BJ (cell line): Measurements from ENCODE around the gene LRRC43. TPM values are rescaled to one million over a fixed set of nuclear protein-coding genes. Genes with fewer than 3 reads are reported as not detected.

Experiments
- CTCF ChIA-PET: fragments of 350-600 bp; formaldehyde crosslinking; extraction: SDS; loops from one replicate; lab custom pipeline; 2021; ENCODE audit warnings: antibody characterized with exemption, inconsistent platforms; lab: Yijun Ruan, JAX
- POLR2A ChIA-PET: fragments of 300-600 bp; sonication (Branson Sonifier 250); formaldehyde crosslinking; extraction: SDS; loops from one replicate; lab custom pipeline; 2021; ENCODE audit warnings: antibody characterized with exemption; lab: Charles Lee
- DNase-seq: peaks from one replicate; pipeline ENCODE4 v3.0.0-alpha.2; 2011; ENCODE audit warnings: low read depth
- H3K27me3 ChIP-seq: 2 replicates; pipeline ENCODE4 v1.6.0; 2011; ENCODE audit warnings: low read length; ENCODE audit not compliant: control insufficient read depth, insufficient read depth
- H3K36me3 ChIP-seq: 2 replicates; pipeline ENCODE4 v1.5.1; 2011; ENCODE audit warnings: low read length; ENCODE audit not compliant: control insufficient read depth, insufficient read depth
- H3K4me3 ChIP-seq: 2 replicates; pipeline ENCODE4 v1.5.1; 2011; ENCODE audit warnings: low read depth, mild to moderate bottlenecking, control low read depth, low read length
- polyA minus RNA-seq: library from RNA; depleted of rRNA, polyadenylated mRNA; stranded (reverse); fragments of >200 nt; gene quantifications from 2 replicates; pipeline ENCODE4 v1.2.3, GENCODE V29; 2011; rRNA and poly(A)+ RNA removed
- polyA plus RNA-seq: library from polyadenylated mRNA; depleted of rRNA; stranded (reverse); fragments of >200 nt; gene quantifications from 2 replicates; pipeline ENCODE4 v1.2.3, GENCODE V29; 2011; rRNA removed
- TF ChIP-seq, protein P1 (sequence below): IDR thresholded peaks from 2 replicates; pipeline ENCODE4 v1.5.1; 2011; ENCODE audit warnings: low read depth, mild to moderate bottlenecking, control low read depth, inconsistent platforms, low read length, moderate library complexity; ENCODE audit not compliant: insufficient read depth

Gene LRRC43, protein sequence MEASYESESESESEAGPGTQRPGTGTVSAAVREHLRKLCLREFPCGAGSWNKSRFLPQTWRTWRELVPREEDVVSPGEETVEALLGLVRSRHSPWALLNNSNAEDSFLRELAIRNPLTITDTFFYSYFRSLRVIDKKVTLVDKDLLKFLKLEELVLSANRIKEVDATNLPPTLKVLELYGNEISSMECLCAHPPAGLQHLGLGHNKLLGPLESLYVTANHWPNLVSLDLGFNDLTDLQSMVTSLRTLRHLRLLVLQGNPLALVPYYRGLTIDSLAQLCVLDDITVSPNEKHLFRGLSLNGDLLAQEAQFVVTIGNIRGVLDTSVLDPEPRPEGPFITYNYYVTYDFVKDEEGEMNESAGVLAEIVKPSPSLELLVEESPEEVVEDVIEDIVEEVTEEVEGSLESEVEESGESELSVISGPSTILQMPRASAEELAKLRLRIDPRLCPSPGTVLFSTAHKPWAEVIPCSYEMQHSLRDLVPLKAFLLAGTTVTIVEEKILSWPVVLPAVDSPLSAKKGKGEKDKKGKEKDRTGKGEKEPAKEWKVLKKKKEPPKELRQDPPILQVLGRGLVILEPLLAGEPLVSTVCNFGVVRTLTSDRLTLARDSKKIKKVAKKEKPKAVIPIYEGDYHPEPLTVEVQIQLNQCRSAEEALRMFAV
- polyA plus RNA-seq (0.71 and 1.6 TPM in 2 replicates), polyA minus RNA-seq (1.4 TPM in 1 of 2 replicates, not detected in the other)

DNA sequence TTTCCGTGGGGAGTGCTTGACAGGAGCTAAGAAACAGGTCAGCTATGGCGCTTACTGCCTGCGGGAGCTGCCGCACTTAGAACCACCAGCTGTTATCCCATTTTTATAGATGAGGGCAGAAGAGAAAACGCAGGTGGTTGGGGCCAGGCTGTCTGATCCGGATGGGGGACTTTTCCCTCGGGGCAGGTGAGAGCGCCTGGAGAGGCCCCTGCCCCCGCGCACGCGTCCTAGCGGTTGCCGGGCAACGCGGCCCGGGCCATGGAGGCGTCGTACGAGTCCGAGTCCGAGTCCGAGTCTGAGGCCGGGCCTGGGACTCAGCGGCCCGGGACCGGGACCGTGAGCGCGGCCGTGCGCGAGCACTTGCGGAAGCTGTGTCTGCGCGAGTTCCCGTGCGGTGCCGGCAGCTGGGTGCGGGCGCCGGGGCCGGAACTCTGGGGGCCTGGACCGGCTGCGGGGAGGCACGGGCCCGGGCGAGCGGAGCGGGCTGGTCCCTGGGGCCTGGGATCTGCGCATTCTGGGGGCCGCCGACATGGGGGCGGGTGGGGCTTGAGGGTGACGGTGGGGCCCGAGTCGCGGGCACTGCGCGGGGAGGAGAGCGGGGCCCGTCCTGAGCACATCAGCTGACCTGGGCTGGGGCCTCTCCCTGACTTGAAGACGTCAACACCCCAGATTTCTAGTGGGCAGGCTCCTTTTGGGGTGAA lies at the start of gene LRRC43:
Gene LRRC43 (plus strand): TSS at position 237 of the 701 bp plus-strand sequence. CDS start 22 bp downstream, at position 259.
- ChIA-PET CTCF (interaction anchor here (2.1 kb wide), 1 partner anchor 8 kb away, joined by 7 read pairs; no protein-coding TSS in a partner anchor), POLR2A (no interaction called here)
- no peaks in the 10 kb centered on the region for H3K36me3 ChIP-seq
- no peak for DNase-seq
- TF ChIP-seq, protein P1, sequence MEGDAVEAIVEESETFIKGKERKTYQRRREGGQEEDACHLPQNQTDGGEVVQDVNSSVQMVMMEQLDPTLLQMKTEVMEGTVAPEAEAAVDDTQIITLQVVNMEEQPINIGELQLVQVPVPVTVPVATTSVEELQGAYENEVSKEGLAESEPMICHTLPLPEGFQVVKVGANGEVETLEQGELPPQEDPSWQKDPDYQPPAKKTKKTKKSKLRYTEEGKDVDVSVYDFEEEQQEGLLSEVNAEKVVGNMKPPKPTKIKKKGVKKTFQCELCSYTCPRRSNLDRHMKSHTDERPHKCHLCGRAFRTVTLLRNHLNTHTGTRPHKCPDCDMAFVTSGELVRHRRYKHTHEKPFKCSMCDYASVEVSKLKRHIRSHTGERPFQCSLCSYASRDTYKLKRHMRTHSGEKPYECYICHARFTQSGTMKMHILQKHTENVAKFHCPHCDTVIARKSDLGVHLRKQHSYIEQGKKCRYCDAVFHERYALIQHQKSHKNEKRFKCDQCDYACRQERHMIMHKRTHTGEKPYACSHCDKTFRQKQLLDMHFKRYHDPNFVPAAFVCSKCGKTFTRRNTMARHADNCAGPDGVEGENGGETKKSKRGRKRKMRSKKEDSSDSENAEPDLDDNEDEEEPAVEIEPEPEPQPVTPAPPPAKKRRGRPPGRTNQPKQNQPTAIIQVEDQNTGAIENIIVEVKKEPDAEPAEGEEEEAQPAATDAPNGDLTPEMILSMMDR: no peak
- H3K4me3 ChIP-seq: peak within 1 kb of the TSS; percentile 49
- no peaks in the 10 kb centered on the region for H3K27me3 ChIP-seq

DNA sequence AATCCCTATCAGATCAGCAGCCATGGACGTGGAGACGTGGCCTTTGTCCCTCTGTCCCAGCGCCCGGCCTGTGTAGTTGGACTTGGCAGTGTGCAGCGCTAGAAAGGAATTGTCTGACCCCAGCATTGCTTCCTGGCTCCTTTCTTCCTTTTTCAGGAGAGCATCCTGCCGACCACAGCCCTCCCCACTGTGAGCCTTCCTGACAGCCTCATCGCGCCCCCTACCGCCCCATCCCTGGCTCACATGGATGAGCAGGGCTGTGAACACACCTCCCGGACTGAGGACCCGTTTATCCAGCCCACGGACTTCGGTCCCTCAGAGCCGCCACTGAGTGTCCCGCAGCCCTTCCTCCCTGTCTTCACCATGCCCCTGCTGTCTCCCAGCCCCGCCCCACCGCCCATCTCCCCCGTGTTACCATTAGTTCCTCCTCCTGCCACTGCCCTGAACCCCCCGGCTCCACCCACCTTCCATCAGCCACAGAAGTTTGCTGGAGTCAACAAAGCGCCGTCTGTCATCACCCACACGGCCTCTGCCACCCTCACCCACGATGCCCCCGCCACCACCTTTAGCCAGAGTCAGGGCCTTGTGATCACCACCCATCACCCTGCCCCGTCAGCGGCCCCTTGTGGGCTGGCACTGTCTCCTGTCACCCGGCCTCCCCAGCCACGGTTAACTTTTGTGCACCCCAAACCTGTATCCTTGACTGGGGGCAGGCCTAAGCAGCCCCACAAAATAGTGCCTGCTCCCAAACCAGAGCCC lies 49.6 kb upstream of the LRRC43 start:
- H3K4me3 ChIP-seq: no peak overlapping the region
- POLR2A ChIA-PET: no interaction called here
- DNase-seq: no peak
- no peaks in the 10 kb centered on the region for H3K27me3 ChIP-seq
- TF ChIP-seq, protein P1: no peak
- H3K36me3 ChIP-seq: peaks cover 45% of the 10 kb centered on the region
- CTCF ChIA-PET: interaction anchor here (1.0 to 16.2 kb wide), 5 partner anchors 53 to 223 kb away, joined by 3 to 207 read pairs (median 5); no protein-coding TSS in a partner anchor

DNA sequence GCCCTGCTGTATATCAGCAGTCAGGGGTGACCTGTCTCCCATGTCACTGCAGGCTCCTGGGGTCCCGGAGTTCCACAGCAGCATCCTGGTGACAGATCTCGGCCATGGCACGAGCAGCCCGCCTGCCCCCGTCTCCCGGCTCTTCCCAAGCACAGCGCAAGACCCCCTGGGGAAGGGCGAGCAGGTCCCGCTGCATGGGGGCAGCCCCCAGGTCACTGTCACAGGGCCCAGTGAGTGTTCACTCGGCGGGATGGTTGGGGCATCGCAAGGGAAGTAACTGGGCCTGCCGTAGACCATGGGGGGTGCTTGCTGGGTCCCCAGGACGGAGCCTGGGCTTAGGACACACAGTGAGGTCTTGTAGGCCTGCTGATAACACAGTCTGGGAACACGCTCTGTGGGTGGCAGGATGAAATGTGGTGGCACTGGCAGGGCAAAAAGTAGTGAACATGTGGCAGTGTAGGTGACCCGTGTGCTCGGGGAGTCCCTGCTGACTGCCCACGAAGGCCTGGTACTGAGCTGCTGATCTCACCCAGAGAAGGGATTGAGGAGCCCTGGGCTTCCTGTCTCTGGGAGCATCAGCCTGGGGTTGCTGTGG lies 47.4 kb upstream of the LRRC43 start:
- H3K4me3 ChIP-seq: no peak overlapping the region
- DNase-seq: no peak
- ChIA-PET POLR2A (no interaction called here), CTCF (no interaction called here)
- peaks cover 35% of the 10 kb centered on the region for H3K36me3 ChIP-seq
- no peaks in the 10 kb centered on the region for H3K27me3 ChIP-seq
- TF ChIP-seq, protein P1: no peak

DNA sequence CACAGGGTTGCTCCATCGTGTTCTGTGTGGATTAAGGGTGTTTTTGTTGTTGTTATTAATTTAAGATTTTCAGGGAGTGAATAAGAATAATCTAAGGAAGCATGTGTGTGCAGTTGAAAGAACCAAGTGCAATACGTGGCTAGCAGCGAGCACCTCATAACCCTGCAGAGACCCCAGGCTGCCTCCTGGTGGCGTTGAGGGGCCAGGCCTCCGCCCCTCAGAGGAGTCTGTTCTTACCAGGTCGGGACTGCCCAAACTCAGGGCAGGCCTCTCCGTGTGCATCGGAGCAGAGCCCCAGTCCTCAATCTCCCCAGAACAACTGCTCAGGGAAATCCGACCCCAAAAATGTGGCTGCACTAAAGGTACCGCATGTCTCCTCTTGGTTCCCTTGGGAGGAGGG lies 45.7 kb upstream of the LRRC43 start:
- DNase-seq: no peak
- no peaks in the 10 kb centered on the region for H3K27me3 ChIP-seq
- CTCF ChIA-PET: interaction anchor here (1.3 kb wide), 1 partner anchor 14 kb away, joined by 6 read pairs; no protein-coding TSS in a partner anchor
- POLR2A ChIA-PET: no interaction called here
- TF ChIP-seq, protein P1: 0 out of 2 replicates have a peak, but pooled peaks have one; percentile 11
- H3K4me3 ChIP-seq: no peak overlapping the region
- peaks cover 44% of the 10 kb centered on the region for H3K36me3 ChIP-seq
